Progenitor cell of endocrine pancreas (in vitro differentiated cells): ENCODE data around the gene LRATD1. TPM values are rescaled to one million over a fixed set of nuclear protein-coding genes. Genes with fewer than 3 reads are reported as not detected.

Source experiments
- DNase-seq: peaks from one replicate; pipeline ENCODE4 v3.0.0; 2021; ENCODE audit warnings: low spot score; ENCODE audit not compliant: unreplicated experiment
- H3K27ac Mint-ChIP-seq: 2 replicates; pipeline ENCODE4 v1.8.0; 2021; ENCODE audit warnings: mild to moderate bottlenecking, moderate library complexity, mixed read lengths
- H3K27me3 Mint-ChIP-seq: 2 replicates; pipeline ENCODE4 v1.8.0; 2021; ENCODE audit warnings: mixed read lengths
- H3K36me3 Mint-ChIP-seq: 2 replicates; pipeline ENCODE4 v1.8.0; 2022; ENCODE audit warnings: mixed read lengths; ENCODE audit not compliant: insufficient read depth
- H3K4me1 Mint-ChIP-seq: 2 replicates; pipeline ENCODE4 v1.8.0; 2021; ENCODE audit warnings: low read depth, mixed read lengths
- H3K4me3 Mint-ChIP-seq: 2 replicates; pipeline ENCODE4 v1.8.0; 2021; ENCODE audit warnings: low read depth, mild to moderate bottlenecking, moderate library complexity, mixed read lengths
- H3K9me3 Mint-ChIP-seq: 2 replicates; pipeline ENCODE4 v1.8.0; 2021; ENCODE audit warnings: low read depth, mixed read lengths
- total RNA-seq: library from RNA; stranded (reverse); gene quantifications from 2 replicates; pipeline ENCODE4 v1.2.1, GENCODE V29; 2021
- TF ChIP-seq, protein P1 (sequence below): fragments of 200-600 bp; sonication (generic); IDR thresholded peaks from one replicate; pipeline ENCODE4 v1.5.0; 2021; ENCODE audit warnings: antibody characterized with exemption, mild to moderate bottlenecking; ENCODE audit not compliant: unreplicated experiment

Gene LRATD1
- total RNA-seq, 1 donor from 2014 or later = 177 TPM

DNA sequence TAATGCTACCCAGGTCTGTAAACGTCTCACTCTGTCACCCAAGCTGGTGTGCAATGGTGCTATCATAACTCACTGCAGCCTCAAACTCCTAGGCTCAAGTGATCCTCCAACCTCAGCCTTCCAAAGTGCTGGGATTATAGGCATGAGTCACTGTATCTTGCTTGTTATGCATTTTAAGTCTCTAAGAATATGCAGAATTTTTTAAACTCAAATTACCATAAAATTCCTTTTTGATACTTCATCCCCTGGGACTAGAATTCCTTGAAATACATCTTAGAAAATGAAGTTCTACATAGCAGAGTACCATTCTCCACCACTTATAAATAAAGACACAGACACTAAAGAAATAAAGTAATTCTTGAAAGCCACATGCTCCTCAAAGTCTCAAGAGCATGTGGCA is 30.2 kb upstream of the LRATD1 start:
- Mint-ChIP-seq H3K36me3 (no peaks in the 10 kb centered on the region), H3K4me3 (no peak overlapping the region), H3K27me3 (no peaks in the 10 kb centered on the region), H3K9me3 (peaks cover 2% of the 10 kb centered on the region), H3K27ac (no peak overlapping the region), H3K4me1 (peaks cover 5% of the 10 kb centered on the region)
- TF ChIP-seq, protein P1, sequence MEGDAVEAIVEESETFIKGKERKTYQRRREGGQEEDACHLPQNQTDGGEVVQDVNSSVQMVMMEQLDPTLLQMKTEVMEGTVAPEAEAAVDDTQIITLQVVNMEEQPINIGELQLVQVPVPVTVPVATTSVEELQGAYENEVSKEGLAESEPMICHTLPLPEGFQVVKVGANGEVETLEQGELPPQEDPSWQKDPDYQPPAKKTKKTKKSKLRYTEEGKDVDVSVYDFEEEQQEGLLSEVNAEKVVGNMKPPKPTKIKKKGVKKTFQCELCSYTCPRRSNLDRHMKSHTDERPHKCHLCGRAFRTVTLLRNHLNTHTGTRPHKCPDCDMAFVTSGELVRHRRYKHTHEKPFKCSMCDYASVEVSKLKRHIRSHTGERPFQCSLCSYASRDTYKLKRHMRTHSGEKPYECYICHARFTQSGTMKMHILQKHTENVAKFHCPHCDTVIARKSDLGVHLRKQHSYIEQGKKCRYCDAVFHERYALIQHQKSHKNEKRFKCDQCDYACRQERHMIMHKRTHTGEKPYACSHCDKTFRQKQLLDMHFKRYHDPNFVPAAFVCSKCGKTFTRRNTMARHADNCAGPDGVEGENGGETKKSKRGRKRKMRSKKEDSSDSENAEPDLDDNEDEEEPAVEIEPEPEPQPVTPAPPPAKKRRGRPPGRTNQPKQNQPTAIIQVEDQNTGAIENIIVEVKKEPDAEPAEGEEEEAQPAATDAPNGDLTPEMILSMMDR = no peak
- DNase-seq = no peak

DNA sequence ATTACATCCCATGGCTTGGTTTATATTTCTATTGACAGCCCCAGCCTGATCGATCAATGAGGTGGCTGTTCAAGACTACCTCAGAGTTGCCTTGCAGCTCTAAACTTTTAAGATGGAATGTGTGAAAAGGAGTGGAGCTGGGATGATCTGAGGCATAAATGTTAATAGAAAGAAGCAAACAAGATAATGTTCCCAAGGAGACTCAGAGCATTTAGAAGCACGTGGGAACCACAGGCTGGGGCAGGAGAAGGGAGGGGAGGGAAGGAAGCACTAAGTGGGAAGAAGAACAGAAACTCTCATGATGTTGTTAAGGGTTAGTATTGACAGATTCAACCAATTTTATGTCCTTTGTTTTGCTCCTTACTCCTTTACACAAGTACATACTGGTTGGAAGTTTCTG is 28.8 kb upstream of the LRATD1 start:
- Mint-ChIP-seq H3K4me3 (no peak overlapping the region), H3K27me3 (no peaks in the 10 kb centered on the region), H3K9me3 (no peaks in the 10 kb centered on the region), H3K27ac (no peak overlapping the region), H3K4me1 (peaks cover 5% of the 10 kb centered on the region), H3K36me3 (no peaks in the 10 kb centered on the region)
- DNase-seq = no peak
- TF ChIP-seq, protein P1 = no peak

DNA sequence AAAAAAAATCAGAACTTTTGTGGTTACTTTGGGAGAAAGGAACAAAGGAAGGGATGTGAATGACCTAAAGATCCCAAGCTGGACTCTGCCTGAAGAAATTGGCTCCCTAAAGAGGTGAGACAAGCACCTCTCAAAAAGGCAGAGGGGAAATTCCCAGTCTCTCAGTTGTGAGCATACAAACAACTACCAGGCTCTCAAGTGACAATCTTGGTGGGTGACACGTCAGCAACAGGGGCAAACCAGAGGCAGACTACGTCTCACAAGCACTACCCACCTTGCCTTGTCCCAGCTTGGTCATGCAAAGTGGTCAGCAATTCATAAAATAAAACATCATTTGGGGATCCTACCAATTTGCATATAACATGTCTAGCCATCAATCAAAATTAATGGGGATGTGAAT is 24.3 kb upstream of the LRATD1 start:
- Mint-ChIP-seq H3K27me3 (no peaks in the 10 kb centered on the region), H3K36me3 (no peaks in the 10 kb centered on the region), H3K4me3 (no peak overlapping the region), H3K9me3 (no peaks in the 10 kb centered on the region), H3K27ac (no peak overlapping the region), H3K4me1 (peaks cover 8% of the 10 kb centered on the region)
- TF ChIP-seq, protein P1 = no peak
- no peak for DNase-seq

DNA sequence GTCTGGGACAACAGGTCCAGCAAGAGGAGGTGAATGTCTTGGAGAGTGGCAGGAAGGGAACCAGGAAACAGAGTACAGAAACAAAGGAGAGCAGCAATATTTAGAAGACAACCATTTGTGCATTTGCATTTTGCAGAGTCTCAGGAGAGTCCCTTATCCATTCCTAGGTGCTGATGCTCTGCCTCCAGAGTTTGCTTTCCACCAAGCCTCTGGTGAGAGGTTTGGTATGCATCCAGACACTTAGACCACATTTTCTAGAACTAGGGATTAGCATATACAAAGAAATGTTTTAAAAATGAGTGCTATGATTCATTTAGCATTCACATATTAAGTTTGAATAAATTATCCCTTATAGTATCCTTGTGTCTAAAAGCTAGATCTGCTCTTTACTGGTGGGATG is 18.5 kb upstream of the LRATD1 start:
- H3K27me3 Mint-ChIP-seq = no peaks in the 10 kb centered on the region
- TF ChIP-seq, protein P1 = no peak
- no peaks in the 10 kb centered on the region for H3K36me3 Mint-ChIP-seq
- DNase-seq = no peak
- no peaks in the 10 kb centered on the region for H3K9me3 Mint-ChIP-seq
- H3K4me1 Mint-ChIP-seq = peaks cover 2% of the 10 kb centered on the region
- H3K4me3 Mint-ChIP-seq = no peak overlapping the region
- no peak overlapping the region for H3K27ac Mint-ChIP-seq

DNA sequence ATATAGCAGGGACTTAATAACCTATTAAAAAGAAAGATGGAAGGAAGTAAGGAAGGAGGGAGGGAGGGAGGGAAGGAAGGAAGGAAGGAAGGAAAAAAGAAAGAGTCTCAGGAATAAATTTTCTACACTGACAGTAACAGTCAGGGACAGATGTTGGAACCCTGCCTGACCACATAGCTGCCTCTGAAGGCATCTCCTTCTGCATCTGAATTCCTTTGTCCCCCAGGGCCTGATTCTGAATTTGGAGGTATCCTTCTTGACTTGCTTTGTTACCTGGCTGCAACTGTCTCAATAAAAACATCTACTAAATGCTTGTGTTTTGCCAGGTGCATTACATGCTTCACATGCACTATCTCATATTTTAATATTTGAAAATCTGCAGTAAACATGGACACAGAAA is 17.4 kb upstream of the LRATD1 start:
- Mint-ChIP-seq H3K4me1 (peaks cover 2% of the 10 kb centered on the region), H3K36me3 (no peaks in the 10 kb centered on the region), H3K4me3 (no peak overlapping the region), H3K9me3 (no peaks in the 10 kb centered on the region), H3K27me3 (no peaks in the 10 kb centered on the region), H3K27ac (no peak overlapping the region)
- no peak for DNase-seq
- TF ChIP-seq, protein P1 = no peak
